BLaER1 treated with 17β-estradiol and CSF1 and Interleukin-3, amounts not matched to agents 10 nM and 100 nM (cell line): ENCODE results near the gene PRSS38.

Experiments
- H3K27ac ChIP-seq, 11 experiments: shearing (Covaris generic); formaldehyde crosslinking; 2 replicates each; pipeline ENCODE4 v1.8.1; 2022
- H3K27me3 ChIP-seq, 11 experiments: shearing (Covaris generic); formaldehyde crosslinking; 2 replicates each; pipeline ENCODE4 v1.8.1; 2022
- H3K36me3 ChIP-seq, 11 experiments: shearing (Covaris generic); formaldehyde crosslinking; 2 replicates each; pipeline ENCODE4 v1.8.1; 2022
- H3K4me1 ChIP-seq, 10 experiments: shearing (Covaris generic); formaldehyde crosslinking; 2 replicates each; pipeline ENCODE4 v1.8.1; 2022
- H3K4me2 ChIP-seq, 11 experiments: shearing (Covaris generic); formaldehyde crosslinking; 2 replicates each; pipeline ENCODE4 v1.8.1; 2022
- H3K4me3 ChIP-seq, 10 experiments: shearing (Covaris generic); formaldehyde crosslinking; 2 replicates each; pipeline ENCODE4 v1.8.1; 2022
- H3K9ac ChIP-seq, 11 experiments: shearing (Covaris generic); formaldehyde crosslinking; 2 replicates each; pipeline ENCODE4 v1.8.1; 2022
- H3K9me3 ChIP-seq, 11 experiments: shearing (Covaris generic); formaldehyde crosslinking; replicated peaks in 1 of 11; 2 replicates each; pipeline ENCODE4 v1.8.1; 2022
- H4K20me1 ChIP-seq, 11 experiments: shearing (Covaris generic); formaldehyde crosslinking; 2 replicates each; pipeline ENCODE4 v1.8.1; 2022
- Cebpa-rat ChIP-seq, 11 experiments: shearing (Covaris generic); IDR thresholded peaks; 2 replicates each; pipeline ENCODE4 v1.8.1; 2022

Gene PRSS38

DNA sequence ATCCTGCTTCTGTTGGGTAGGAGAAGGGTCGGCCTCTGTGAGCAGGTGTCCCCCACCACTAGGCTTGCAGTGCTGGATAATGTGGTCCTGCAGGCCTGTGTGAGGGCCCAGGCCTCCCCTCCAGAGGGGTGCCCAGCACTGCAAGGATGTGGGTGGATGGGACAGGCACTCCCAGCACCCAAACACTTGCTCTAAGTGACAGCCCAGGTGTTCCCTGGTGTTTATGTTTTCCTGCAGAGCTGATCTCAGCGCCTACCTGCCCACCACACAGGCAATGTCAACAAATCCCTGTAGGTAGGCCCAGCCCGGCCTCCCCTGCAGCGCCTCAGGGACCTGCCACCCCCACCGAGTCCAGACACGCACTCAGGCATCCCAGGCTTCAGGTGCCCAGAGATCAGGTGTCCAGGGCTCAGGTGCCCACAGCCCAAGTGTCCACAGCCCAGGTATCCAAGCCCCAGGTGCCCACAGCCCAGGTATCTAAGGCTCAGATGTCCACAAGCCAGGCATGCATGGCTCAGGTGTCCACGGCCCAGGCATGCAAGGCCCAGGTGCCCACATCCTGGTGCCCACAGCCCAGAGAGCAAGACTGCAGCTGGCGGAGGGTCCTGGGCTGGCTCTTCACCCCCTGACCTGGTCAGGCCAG lies 73.0 kb downstream of the PRSS38 start:
- no peak overlapping the region for H3K27ac ChIP-seq
- H3K4me1 ChIP-seq, result peaks cover 4 to 42% (median 10%) of the 10 kb centered on the region in 10 experiments; a peak in 15 of 20 replicates
- H3K36me3 ChIP-seq, result no peaks in the 10 kb centered on the region
- no peak for TF ChIP-seq Cebpa-rat (IDR thresholded peaks at IDR 0.05)
- no peak overlapping the region for H3K9ac ChIP-seq
- H3K9me3 ChIP-seq, result no peaks in the 10 kb centered on the region
- H3K27me3 ChIP-seq, result no peaks in the 10 kb centered on the region
- H4K20me1 ChIP-seq, result no peaks in the 10 kb centered on the region
- no peak overlapping the region for H3K4me3 ChIP-seq
- no peak overlapping the region for H3K4me2 ChIP-seq

DNA sequence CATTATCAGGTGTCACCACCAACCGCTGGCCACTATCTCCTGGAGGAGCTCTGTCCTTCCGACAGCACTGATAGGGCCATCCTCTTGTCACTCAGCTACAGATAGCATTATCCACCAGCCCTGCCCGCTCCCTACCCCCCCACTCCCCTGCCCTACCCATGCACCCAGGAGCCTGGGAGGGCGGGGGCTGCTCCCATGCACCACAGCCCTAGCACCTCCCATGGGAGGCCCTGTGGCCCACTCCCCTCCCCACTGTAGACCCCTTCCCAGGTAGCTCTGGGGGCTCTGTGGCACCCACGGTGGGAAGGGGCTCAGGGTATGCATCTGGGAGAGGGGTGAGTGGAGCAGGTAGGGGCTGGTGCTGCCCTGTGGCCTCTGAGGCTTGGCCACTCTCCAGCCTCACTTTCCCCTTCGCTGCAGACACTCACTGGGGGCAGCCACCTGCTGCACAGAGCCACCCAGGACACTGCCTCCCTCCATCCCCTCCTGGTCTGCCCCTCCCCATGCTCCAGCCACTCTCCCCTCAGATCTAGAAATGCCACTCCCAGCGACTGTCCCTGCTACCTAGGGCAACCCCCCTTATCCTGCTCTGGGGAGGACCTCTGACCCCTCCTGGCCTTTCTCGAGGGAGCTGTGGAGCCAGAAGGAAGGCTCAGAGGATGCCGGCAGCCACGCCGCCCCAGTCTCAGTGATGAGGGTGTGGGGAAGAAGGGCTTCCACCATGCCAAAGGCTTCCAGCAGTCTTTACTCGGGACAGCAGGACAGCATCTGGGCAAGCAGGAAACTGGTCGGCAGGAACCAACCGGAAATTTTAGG lies 73.8 kb downstream of the PRSS38 start:
- H3K9me3 ChIP-seq, result no peaks in the 10 kb centered on the region

DNA sequence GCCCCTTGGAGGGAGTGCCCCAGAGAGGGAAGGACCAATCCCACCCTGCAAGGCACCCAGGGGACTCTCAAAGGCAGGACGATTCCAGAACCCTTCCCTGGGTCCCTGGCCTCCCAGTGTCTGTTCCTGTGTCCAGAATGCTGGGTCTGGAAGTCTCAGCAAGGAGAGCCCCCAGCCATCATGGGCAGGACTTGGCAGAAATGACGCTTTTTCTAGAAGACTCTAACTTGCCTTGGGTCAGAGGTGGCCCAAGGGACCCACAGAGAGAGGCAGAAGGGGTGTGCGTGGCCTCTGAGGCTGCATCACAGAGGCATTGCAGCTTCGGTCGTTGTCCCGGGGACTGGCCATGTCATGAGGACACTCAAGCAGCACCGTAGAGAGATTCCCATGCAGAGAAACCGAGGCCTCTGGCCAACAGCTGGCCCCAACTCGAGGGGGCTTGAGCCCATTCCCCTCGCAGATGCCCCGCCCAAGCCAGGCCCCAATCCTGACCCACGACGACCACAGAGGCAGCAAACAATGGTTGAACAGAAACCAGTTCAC lies 74.5 kb downstream of the PRSS38 start:
- Histone ChIP-seq H3K27ac (no peak overlapping the region), H3K27me3 (no peaks in the 10 kb centered on the region), H3K9me3 (no peaks in the 10 kb centered on the region), H3K36me3 (no peaks in the 10 kb centered on the region), H3K4me2 (no peak overlapping the region), H3K4me3 (no peak overlapping the region), H4K20me1 (no peaks in the 10 kb centered on the region), H3K9ac (no peak overlapping the region), H3K4me1 (peaks cover 4 to 42% (median 10%) of the 10 kb centered on the region in 10 experiments; a peak in 15 of 20 replicates)
- no peak for TF ChIP-seq Cebpa-rat (IDR thresholded peaks at IDR 0.05)

More for the DNA sequence above, 73.8 kb downstream of the PRSS38 start:
- no peaks in the 10 kb centered on the region for H4K20me1 ChIP-seq
- no peak overlapping the region for H3K4me3 ChIP-seq
- H3K9ac ChIP-seq, result no peak overlapping the region
- no peaks in the 10 kb centered on the region for H3K36me3 ChIP-seq
- TF ChIP-seq Cebpa-rat (IDR thresholded peaks at IDR 0.05), result no peak
- H3K27me3 ChIP-seq, result no peaks in the 10 kb centered on the region
- H3K27ac ChIP-seq, result no peak overlapping the region
- H3K4me1 ChIP-seq, result peaks cover 4 to 42% (median 10%) of the 10 kb centered on the region in 10 experiments; a peak in 15 of 20 replicates
- no peak overlapping the region for H3K4me2 ChIP-seq

DNA sequence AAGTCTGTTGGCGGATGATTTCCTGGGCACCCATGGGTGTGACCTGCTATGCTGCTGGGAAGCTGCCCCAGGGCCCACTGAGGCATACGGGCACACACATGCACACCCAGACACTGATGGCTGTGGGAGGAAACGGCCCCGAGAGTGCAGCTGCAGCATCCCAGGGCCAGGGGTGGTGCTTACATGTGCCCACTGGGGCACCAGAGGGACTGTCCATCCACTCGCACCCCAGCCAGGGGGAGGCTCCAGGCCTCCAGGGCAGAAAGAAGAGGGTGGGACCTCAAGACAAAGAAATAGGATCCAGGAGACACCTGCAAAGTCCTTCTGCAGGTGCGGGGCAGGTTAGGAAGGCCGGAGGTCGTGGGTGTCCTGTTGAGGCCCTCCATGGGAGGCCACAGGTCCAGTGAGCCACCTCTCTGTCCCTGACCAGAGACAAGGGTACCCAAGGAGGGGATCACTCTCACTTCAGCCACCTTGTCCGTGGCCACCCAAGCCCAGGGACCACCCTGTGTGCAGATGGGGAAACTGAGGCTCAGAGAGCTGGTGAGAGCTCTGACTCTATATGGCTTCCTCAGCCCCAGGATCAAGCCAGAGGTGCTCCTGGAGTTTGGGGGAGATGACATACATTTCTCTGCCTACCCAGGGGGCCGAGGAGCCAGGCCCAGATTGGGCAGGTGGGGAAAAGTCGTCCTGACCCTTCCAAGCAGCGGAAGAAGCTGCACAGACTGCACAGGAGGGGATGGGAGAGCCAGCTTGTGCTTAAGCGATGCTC lies 75.2 kb downstream of the PRSS38 start:
- no peak for TF ChIP-seq Cebpa-rat (IDR thresholded peaks at IDR 0.05)
- Histone ChIP-seq H3K4me1 (peaks cover 3 to 37% (median 7%) of the 10 kb centered on the region in 10 experiments; a peak in 15 of 20 replicates), H4K20me1 (no peaks in the 10 kb centered on the region; a peak in 1 of 22 replicates)

DNA sequence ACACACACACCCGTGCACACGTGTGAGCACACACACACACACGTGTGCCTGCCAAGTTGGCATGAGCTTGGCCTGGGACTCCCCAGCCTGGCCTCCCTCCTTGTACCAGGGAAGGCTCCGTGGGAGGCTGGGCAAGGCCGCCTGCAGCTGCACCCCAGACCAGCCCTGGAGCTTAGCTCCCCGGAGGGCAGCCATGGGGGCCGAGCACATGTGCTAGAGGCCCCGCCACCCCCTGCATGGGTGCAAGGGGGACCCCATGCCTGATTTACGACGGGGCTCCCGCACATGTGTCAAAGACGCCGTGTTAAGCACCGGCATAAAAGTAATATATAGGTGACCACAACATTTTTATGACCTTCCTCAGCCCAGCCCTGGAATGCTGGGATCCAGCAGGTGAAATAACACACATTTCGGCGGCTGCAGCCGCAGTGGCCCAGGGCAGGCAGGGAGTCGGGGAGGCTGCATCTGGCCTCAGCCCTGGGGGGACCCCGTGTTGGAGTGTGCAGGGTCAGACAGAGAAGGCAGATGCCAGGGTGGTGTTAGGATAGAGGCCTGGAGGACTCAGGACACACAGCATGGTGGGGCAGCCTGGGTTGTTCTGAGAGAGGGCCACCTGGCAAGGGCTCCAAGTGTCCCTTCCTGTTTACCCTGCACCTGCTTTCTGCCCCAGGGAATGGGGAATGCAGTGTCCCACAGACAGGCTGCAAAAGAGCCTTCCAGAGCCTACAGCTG lies 75.9 kb downstream of the PRSS38 start:
- H3K9ac ChIP-seq, result no peak overlapping the region
- peaks cover 0 to 30% (median 7%) of the 10 kb centered on the region in 10 experiments; a peak in 11 of 20 replicates for H3K4me1 ChIP-seq
- H3K36me3 ChIP-seq, result no peaks in the 10 kb centered on the region
- no peaks in the 10 kb centered on the region for H3K27me3 ChIP-seq
- no peak for TF ChIP-seq Cebpa-rat (IDR thresholded peaks at IDR 0.05)
- H3K4me3 ChIP-seq, result no peak overlapping the region
- H3K4me2 ChIP-seq, result no peak overlapping the region
- H4K20me1 ChIP-seq, result no peaks in the 10 kb centered on the region; a peak in 1 of 22 replicates
- H3K27ac ChIP-seq, result no peak overlapping the region
- H3K9me3 ChIP-seq, result no peaks in the 10 kb centered on the region

More for the DNA sequence above, 75.2 kb downstream of the PRSS38 start:
- H3K36me3 ChIP-seq, result no peaks in the 10 kb centered on the region
- H3K9me3 ChIP-seq, result no peaks in the 10 kb centered on the region
- no peak overlapping the region for H3K4me2 ChIP-seq
- no peaks in the 10 kb centered on the region for H3K27me3 ChIP-seq
- H3K9ac ChIP-seq, result no peak overlapping the region
- no peak overlapping the region for H3K27ac ChIP-seq
- no peak overlapping the region for H3K4me3 ChIP-seq

DNA sequence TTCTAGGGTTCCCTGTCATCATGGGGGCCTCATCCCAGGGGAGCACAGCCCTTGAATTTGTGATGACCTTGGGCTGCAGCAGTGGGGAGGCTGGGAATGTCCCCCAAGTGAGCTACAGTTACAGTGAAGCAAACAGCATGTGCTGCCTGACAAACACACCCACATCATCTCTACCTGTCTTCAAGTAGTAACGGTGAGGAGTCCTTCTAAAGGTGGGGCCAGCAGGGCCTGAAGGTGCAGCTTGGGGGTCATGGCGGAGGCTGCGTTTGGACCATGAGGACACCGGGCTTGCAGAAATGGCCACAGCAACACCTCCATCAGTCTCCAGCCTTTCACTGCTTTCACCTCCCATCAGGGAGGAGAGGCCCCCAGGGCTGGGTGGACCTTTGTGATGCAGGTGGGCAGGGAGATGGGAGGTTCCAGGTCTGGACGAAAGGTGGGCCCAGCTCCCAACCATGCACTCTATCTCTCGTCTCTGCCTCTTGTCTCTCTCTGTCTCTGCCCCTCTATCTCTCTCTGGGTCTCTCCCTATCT lies 76.5 kb downstream of the PRSS38 start:
- Histone ChIP-seq H4K20me1 (no peaks in the 10 kb centered on the region; a peak in 1 of 22 replicates), H3K9me3 (no peaks in the 10 kb centered on the region), H3K27ac (no peak overlapping the region), H3K4me3 (no peak overlapping the region), H3K27me3 (no peaks in the 10 kb centered on the region), H3K4me2 (no peak overlapping the region), H3K36me3 (no peaks in the 10 kb centered on the region), H3K4me1 (peaks cover 0 to 24% (median 7%) of the 10 kb centered on the region in 10 experiments; a peak in 11 of 20 replicates), H3K9ac (no peak overlapping the region)
- no peak for TF ChIP-seq Cebpa-rat (IDR thresholded peaks at IDR 0.05)

DNA sequence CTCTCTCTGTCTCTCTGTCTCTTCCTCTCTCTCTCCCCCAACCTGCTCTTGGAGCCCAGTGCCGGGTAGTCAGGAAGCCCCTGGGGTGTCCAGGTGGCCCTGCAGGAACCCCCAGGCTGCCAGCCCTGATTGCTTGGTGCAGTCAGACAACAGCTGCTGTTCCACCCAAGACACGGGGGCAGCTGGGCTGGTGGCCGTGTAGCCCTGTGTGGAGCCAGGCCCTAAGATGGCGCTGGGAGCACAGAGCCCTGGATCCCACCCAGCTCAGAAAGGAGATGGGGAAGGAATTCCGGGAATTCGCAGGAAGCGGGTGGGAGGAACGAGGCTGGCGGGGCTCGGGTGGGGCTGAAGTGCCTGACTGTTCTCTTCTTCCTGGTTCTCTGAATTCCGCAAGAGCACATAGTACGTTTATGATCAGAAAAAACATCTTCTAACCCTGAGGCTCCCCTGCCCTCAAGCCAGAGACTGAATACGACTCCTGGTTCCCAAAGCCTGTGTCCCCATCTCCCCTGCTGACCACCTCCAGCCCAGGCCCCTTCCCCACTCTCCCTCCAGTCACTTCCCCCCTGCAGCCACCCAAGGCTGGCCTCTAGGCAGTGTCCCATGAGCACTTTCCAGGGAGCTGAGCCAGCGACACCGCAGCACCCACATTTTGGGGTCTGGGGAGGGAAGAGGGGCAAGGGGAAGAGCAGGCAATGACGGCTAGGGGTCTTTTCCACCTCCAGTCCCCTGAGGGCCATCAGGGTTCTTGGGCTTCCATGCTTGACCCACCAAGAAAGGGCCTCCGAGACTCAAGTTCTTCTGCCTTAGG lies 77.2 kb downstream of the PRSS38 start:
- no peaks in the 10 kb centered on the region for H3K36me3 ChIP-seq
- no peak overlapping the region for H3K4me3 ChIP-seq
- no peaks in the 10 kb centered on the region for H3K9me3 ChIP-seq
- no peak overlapping the region for H3K27ac ChIP-seq
- no peak overlapping the region for H3K4me2 ChIP-seq
- no peaks in the 10 kb centered on the region for H3K27me3 ChIP-seq
- peaks cover 0 to 19% (median 5%) of the 10 kb centered on the region in 10 experiments; a peak in 8 of 20 replicates for H3K4me1 ChIP-seq
- no peak overlapping the region for H3K9ac ChIP-seq
- no peak for TF ChIP-seq Cebpa-rat (IDR thresholded peaks at IDR 0.05)
- no peaks in the 10 kb centered on the region; a peak in 1 of 22 replicates for H4K20me1 ChIP-seq
